ENCODE data around the gene AUTS2.

AUTS2 gene

GRCh38 chr7:69920797-69921196, 322.5 kb downstream of the AUTS2 start:
- TF ChIP-seq CTCF (IDR thresholded peaks at IDR 0.05; ENCODE audit: low read depth, low read length, missing control alignments) = no peak
- DNase-seq (ENCODE audit: low read depth) = no peak
- H3K4me3 ChIP-seq (ENCODE audit: low read depth, low read length) = no peak overlapping the region

GRCh38 chr7:69922026-69922803, 323.9 kb downstream of the AUTS2 start:
- H3K4me3 ChIP-seq (ENCODE audit: low read depth, low read length) = no peak overlapping the region
- TF ChIP-seq CTCF (IDR thresholded peaks at IDR 0.05; ENCODE audit: low read depth, low read length, missing control alignments) = no peak
- DNase-seq (ENCODE audit: low read depth) = no peak

GRCh38 chr7:69927461-69927860, 329.2 kb downstream of the AUTS2 start:
- no peak for DNase-seq (ENCODE audit: low read depth)
- no peak for TF ChIP-seq CTCF (IDR thresholded peaks at IDR 0.05; ENCODE audit: low read depth, low read length, missing control alignments)
- no peak overlapping the region for H3K4me3 ChIP-seq (ENCODE audit: low read depth, low read length)

GRCh38 chr7:69928621-69929020, 330.3 kb downstream of the AUTS2 start:
- no peak overlapping the region for H3K4me3 ChIP-seq (ENCODE audit: low read depth, low read length)
- TF ChIP-seq CTCF (IDR thresholded peaks at IDR 0.05; ENCODE audit: low read depth, low read length, missing control alignments) = no peak
- no peak for DNase-seq (ENCODE audit: low read depth)

GRCh38 chr7:69929622-69930021, 331.3 kb downstream of the AUTS2 start:
- no peak for TF ChIP-seq CTCF (IDR thresholded peaks at IDR 0.05; ENCODE audit: low read depth, low read length, missing control alignments)
- no peak for DNase-seq (ENCODE audit: low read depth)
- H3K4me3 ChIP-seq (ENCODE audit: low read depth, low read length) = no peak overlapping the region

GRCh38 chr7:69932034-69932628, 333.9 kb downstream of the AUTS2 start:
- no peak overlapping the region for H3K4me3 ChIP-seq (ENCODE audit: low read depth, low read length)
- DNase-seq (ENCODE audit: low read depth) = no peak
- TF ChIP-seq CTCF (IDR thresholded peaks at IDR 0.05; ENCODE audit: low read depth, low read length, missing control alignments) = peak; percentile 71

Measured in GM12864 (cell line).